ENCODE results near the gene DSCAML1. TPM values are rescaled to one million over a fixed set of nuclear protein-coding genes. Genes with fewer than 3 reads are reported as not detected.

The DSCAML1 gene
- total RNA-seq, 1 donor from 2014 or later = 4.0 TPM

GRCh38 chr11:117627259-117627658 lies 169.8 kb downstream of the DSCAML1 start:
- TF ChIP-seq, protein P1, sequence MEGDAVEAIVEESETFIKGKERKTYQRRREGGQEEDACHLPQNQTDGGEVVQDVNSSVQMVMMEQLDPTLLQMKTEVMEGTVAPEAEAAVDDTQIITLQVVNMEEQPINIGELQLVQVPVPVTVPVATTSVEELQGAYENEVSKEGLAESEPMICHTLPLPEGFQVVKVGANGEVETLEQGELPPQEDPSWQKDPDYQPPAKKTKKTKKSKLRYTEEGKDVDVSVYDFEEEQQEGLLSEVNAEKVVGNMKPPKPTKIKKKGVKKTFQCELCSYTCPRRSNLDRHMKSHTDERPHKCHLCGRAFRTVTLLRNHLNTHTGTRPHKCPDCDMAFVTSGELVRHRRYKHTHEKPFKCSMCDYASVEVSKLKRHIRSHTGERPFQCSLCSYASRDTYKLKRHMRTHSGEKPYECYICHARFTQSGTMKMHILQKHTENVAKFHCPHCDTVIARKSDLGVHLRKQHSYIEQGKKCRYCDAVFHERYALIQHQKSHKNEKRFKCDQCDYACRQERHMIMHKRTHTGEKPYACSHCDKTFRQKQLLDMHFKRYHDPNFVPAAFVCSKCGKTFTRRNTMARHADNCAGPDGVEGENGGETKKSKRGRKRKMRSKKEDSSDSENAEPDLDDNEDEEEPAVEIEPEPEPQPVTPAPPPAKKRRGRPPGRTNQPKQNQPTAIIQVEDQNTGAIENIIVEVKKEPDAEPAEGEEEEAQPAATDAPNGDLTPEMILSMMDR (conservative IDR thresholded peaks at IDR 0.05; ENCODE audit: low read depth, low read length) = no peak

DNA sequence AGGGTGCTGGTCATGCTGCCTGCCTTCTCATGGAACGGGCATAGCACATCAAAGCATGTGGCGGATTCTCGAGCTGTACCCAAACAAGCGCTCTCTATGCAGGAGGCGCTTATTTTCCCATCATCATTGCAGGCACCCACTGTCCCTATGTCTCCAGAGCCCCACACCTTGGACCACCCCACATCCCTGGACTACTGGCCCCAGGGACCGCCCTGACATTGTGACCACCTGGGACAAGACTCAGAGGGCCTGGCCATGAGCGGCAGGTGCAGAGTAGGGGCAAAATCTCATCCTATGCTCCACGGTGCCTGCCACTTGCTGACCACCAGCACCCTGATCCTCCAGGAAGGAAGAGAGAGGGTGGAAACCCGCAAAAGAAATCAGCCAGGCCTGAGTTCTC lies 170.4 kb downstream of the DSCAML1 start:
- TF ChIP-seq, protein P1 (conservative IDR thresholded peaks at IDR 0.05; ENCODE audit: low read depth, low read length) = no peak
- no peak for DNase-seq (ENCODE audit: low read depth)
- H3K4me3 ChIP-seq (ENCODE audit: low read depth, low read length) = no peak overlapping the region

More at GRCh38 chr11:117627259-117627658, 169.8 kb downstream of the DSCAML1 start:
- no peak overlapping the region for H3K4me3 ChIP-seq (ENCODE audit: low read depth, low read length)
- DNase-seq (ENCODE audit: low read depth) = no peak

GRCh38 chr11:117625237-117625636 lies 171.8 kb downstream of the DSCAML1 start:
- TF ChIP-seq, protein P1 (conservative IDR thresholded peaks at IDR 0.05; ENCODE audit: low read depth, low read length) = no peak
- no peak for DNase-seq (ENCODE audit: low read depth)

DNA sequence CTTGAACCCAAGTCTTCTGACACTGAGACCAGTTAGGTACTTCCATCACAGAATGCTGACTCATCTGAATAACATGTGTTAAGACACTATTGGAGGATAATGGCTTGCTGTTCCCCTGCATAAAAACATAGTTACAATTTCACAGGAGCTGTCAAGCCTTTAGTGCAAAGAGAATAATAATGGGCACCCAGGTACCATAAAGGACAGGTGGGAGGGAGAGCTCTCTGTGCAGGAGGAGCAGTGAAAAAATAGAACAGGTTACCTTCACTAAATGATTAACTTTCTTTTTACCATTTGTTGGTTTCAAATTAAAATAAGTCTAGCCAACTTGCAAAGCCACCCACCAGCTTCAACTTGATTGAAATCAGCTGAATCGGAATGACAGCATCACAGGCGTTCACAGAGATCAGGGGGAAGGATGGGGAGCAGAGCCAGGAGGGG lies 173.2 kb downstream of the DSCAML1 start:
- no peak overlapping the region for H3K4me3 ChIP-seq (ENCODE audit: low read depth, low read length)
- TF ChIP-seq, protein P1 (conservative IDR thresholded peaks at IDR 0.05; ENCODE audit: low read depth, low read length) = no peak
- no peak for DNase-seq (ENCODE audit: low read depth)

More at GRCh38 chr11:117625237-117625636, 171.8 kb downstream of the DSCAML1 start:
- no peak overlapping the region for H3K4me3 ChIP-seq (ENCODE audit: low read depth, low read length)

DNA sequence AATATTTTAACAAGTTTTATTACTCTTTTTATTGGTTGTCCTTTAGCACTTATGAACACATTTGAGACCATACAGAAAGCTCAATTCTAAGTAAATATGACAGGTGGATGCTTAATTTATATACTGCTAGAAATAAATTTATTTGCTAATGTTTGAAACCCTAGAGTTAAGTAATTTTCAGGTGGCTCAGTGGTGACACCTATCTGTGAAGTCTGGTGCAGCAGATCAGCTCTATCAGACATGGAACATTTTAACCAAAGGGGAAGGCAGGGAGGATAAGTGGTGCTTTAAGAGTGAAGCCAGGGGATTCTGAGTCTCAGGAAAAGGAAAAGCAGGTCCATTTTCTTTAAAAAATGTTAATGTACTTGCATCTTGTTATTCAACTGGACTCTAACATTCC lies 175.8 kb downstream of the DSCAML1 start:
- H3K4me3 ChIP-seq (ENCODE audit: low read depth, low read length) = no peak overlapping the region
- DNase-seq (ENCODE audit: low read depth) = no peak
- TF ChIP-seq, protein P1 (conservative IDR thresholded peaks at IDR 0.05; ENCODE audit: low read depth, low read length) = peak; percentile 65

- DNase-seq (ENCODE audit: low read depth) = no peak
- TF ChIP-seq, protein P1 (conservative IDR thresholded peaks at IDR 0.05; ENCODE audit: low read depth, low read length) = no peak
- no peak overlapping the region for H3K4me3 ChIP-seq (ENCODE audit: low read depth, low read length)
Measured at GRCh38 chr11:117620659-117621058, 176.4 kb downstream of the DSCAML1 start.

DNA sequence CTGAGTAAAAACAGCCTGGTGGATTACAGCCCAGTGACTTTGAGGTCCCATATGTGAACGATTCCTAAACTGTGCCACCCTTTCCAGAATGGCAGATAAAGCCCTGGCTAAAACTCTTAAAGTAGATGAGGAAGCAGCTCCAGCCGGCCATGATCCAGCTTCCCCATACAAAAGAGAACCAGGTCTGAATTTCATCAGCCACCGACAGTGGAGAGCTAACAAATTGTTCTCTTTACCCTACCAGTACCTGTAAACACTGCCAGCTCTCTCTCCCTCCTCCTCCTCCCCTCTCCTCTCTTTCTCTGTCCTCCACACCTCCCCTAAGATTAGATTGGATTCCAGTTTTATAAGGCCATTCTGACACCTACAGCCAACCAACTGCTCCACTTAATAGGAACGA lies 176.9 kb downstream of the DSCAML1 start:
- H3K4me3 ChIP-seq (ENCODE audit: low read depth, low read length) = no peak overlapping the region
- no peak for DNase-seq (ENCODE audit: low read depth)
- TF ChIP-seq, protein P1 (conservative IDR thresholded peaks at IDR 0.05; ENCODE audit: low read depth, low read length) = no peak
